ENCODE results near the gene MYPOP. TPM values are rescaled to one million over a fixed set of nuclear protein-coding genes. Genes with fewer than 3 reads are reported as not detected.
"Not testable (repeated sequence)": the region's sequence is repeated elsewhere in the genome, so short reads cannot be mapped to it uniquely, and the experiment has no call there.

MYPOP gene
- total and polyA plus RNA-seq, 11 donors, result 7.9 to 16.0 (median 9.8) TPM

GRCh38 chr19:45873219-45873772 is 29.1 kb downstream of the MYPOP start:
- Histone ChIP-seq H3K4me3 (no peak overlapping the region), H3K9me3 (no peaks in the 10 kb centered on the region), H3K27ac (no peak overlapping the region), H3K27me3 (peaks cover 0 to 13% (median 0%) of the 10 kb centered on the region in 9 donors), H3K36me3 (no peaks in the 10 kb centered on the region), H3K4me1 (peaks cover 0 to 18% (median 11%) of the 10 kb centered on the region in 12 donors)
- ATAC-seq (no peak), DNase-seq (no peak)
- intact Hi-C loops (cut with DNase I), result no loop called here
- 85 to 93% (median 90%) methylated on average over 7 of the region's 7 CpGs for WGBS, 4 donors
- TF ChIP-seq POLR2A (IDR thresholded peaks at IDR 0.05) (no peak), CTCF (IDR thresholded peaks at IDR 0.05) (no peak)

- intact Hi-C loops (cut with DNase I), result no loop called here
- H3K36me3 ChIP-seq, result no peaks in the 10 kb centered on the region
Observed at GRCh38 chr19:45872095-45872919, 30.1 kb downstream of the MYPOP start.

GRCh38 chr19:45870798-45871197 is 31.6 kb downstream of the MYPOP start:
- intact Hi-C loops (cut with DNase I), result no loop called here
- ATAC-seq, result no peak
- H3K9me3 ChIP-seq, result no peaks in the 10 kb centered on the region
- no peak overlapping the region for H3K4me3 ChIP-seq
- no peaks in the 10 kb centered on the region for H3K36me3 ChIP-seq
- TF ChIP-seq POLR2A (IDR thresholded peaks at IDR 0.05) (no peak), CTCF (IDR thresholded peaks at IDR 0.05) (no peak)
- no peak overlapping the region for H3K27ac ChIP-seq
- H3K4me1 ChIP-seq, result no peaks in the 10 kb centered on the region
- WGBS, 4 donors, result 81 to 88% (median 87%) methylated on average over 5 of the region's 5 CpGs
- no peak for DNase-seq
- peaks cover 0 to 8% (median 0%) of the 10 kb centered on the region in 9 donors for H3K27me3 ChIP-seq

More at GRCh38 chr19:45872095-45872919, 30.1 kb downstream of the MYPOP start:
- DNase-seq (no peak), ATAC-seq (no peak)
- peaks cover 0 to 14% (median 10%) of the 10 kb centered on the region in 12 donors for H3K4me1 ChIP-seq
- H3K9me3 ChIP-seq, result no peaks in the 10 kb centered on the region
- H3K4me3 ChIP-seq, result no peak overlapping the region
- TF ChIP-seq POLR2A (IDR thresholded peaks at IDR 0.05) (no peak), CTCF (IDR thresholded peaks at IDR 0.05) (no peak)
- no peak overlapping the region for H3K27ac ChIP-seq
- WGBS, 4 donors, result 92 to 94% (median 93%) methylated on average over 30 to 34 of the region's 34 CpGs
- H3K27me3 ChIP-seq, result peaks cover 0 to 9% (median 0%) of the 10 kb centered on the region in 9 donors

GRCh38 chr19:45867241-45867640 is 35.2 kb downstream of the MYPOP start:
- intact Hi-C loops (cut with DNase I); H3K9me3 ChIP-seq; H3K4me3 ChIP-seq; DNase-seq; H3K27ac ChIP-seq; H3K36me3 ChIP-seq; ATAC-seq: not testable (repeated sequence)
- WGBS, 4 donors, result 59 to 74% (median 65%) methylated on average over 4 of the region's 4 CpGs
- peaks cover 8 to 27% (median 16%) of the 10 kb centered on the region in 9 donors for H3K27me3 ChIP-seq
- H3K4me1 ChIP-seq, result peaks cover 0 to 17% (median 10%) of the 10 kb centered on the region in 12 donors

All from heart left ventricle (tissue), 16 donors.